GM19324 (cell line): ENCODE results near the gene WDR48.

Source experiments
- ATAC-seq: cut with Tn5 transposase; IDR thresholded peaks from one replicate; pipeline ENCODE4 v1.9.1; 2021; ENCODE audit warnings: mild to moderate bottlenecking, moderate library complexity; ENCODE audit not compliant: unreplicated experiment, low FRiP score

WDR48 gene

DNA sequence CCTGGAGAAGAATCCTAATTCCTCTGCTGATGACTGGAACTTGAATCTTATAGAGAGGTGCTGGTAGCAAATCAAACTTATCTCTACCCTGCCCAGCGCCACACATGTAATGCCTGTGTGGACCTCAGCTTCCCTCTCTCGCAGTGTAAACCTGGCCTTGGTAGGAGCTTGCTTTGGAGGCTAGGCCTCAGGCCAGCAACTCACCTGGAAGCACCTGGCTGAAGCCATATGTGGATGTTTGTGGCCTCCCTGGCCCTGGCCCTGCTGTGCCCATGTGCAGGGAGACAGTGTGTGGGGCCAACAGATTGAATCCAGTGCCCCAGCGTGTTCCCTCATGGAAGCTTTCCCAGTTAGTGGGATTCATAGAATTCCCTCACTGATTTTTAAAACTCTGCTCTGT, 64.1 kb downstream of the WDR48 start:
- no peak for ATAC-seq

DNA sequence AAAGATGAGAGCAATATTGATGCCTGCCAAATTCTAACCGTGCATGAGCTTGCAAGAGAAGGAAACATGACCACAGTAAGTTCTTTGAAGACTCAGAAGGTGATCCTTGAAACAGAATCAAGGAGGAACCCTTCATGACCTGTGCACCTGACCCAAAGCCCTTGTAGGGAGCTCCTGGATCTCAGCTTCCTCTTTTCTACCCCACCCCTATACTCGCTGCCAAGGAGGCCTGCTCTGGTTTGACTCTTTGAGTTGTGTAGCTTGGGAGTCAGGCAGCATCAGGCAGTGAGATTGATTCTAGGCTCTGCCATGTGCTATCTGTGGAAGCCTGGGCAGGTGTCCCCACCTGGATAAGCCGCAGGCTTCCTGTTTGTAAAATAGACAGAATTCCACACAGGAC, 66.3 kb downstream of the WDR48 start:
- no peak for ATAC-seq

DNA sequence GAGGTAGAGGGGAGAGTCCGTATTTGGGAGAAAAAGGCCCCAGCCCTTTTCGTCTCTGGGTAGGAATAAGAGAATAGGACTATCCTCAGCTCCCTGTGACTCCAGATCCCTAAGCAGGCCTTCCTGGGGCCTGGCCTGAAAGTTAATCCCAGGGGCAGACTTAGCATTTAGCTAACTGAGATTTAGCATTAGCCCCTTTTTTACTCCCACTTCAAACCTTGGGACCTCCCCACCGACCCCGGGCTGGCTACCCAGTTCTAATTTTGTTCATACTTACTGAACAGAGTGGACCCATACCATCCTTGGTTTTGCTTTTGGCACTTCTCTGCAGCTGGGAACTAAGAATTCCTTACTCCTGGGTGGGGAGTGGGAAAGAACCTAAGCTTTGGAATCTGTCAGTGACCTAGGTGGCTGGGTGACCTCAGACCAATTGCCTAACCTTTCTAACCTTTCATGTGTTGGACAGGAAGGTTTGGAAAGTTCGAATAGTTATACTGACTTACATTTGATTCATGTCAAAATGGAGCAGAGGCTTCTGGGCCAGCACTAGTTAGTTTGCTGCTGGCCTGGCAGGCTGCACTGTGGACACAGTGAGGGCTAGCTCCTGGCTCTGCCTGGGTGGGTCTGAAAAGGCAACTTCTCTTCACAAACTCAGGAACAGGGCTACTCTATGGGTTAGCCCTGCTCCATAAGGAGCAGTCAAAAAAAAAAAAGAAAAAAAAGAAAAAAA, 67.3 kb downstream of the WDR48 start:
- no peak for ATAC-seq

GRCh38 chr3:39121621-39122020, 69.8 kb downstream of the WDR48 start:
- ATAC-seq, result no peak

DNA sequence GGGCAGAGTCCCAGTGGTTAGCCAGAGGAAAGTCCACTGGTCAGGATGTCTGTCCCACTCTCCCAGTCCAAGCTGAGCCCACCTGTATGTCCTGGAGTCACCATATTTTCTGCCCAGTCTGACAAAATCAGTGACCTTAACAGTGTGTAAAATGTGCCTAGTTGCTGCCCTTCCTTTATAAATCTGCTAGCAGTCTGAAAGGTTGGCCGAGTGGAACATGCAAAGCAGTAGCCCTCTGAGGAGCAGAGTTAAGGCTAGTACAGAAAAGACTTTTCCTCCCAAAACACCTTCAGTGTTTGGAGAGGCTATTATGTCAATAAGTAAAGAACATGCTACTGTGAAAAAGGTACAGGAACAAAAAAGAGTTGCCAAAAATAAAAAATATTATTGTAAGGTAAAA, 71.0 kb downstream of the WDR48 start:
- peak; percentile 78 for ATAC-seq

GRCh38 chr3:39124876-39125840, 73.3 kb downstream of the WDR48 start:
- no peak for ATAC-seq

DNA sequence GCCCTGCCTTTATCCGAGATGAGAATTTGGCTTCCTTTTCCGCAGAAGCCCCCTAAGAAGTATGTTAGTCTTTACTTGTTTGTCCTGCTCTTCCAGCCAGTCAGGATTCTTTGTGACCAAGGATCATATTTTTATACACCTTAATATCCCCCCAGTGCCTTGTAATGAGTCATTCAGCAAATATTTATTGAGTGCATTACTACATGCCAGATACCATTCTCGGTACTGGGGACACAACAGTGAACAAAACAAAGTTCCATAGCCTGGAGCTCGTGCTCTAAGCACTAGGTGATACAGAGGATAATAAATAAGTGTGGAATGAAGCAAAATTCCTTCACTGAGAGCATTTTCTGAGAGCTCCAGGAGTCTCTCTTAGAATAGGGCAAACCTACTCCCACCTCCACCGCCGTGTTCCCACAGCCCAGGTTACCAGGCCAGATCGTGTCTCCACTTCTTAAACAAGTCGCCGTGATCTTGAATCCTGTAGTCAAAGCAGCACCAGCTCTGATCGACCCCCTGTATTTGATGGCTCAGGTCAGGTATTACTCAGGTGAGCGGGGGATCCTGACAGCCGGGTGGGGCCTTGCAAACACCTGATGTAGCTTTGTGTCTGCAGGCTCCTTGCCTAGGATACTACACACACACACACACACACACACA, 74.2 kb downstream of the WDR48 start:
- no peak for ATAC-seq

GRCh38 chr3:39126532-39127071, 74.8 kb downstream of the WDR48 start:
- ATAC-seq, result no peak

DNA sequence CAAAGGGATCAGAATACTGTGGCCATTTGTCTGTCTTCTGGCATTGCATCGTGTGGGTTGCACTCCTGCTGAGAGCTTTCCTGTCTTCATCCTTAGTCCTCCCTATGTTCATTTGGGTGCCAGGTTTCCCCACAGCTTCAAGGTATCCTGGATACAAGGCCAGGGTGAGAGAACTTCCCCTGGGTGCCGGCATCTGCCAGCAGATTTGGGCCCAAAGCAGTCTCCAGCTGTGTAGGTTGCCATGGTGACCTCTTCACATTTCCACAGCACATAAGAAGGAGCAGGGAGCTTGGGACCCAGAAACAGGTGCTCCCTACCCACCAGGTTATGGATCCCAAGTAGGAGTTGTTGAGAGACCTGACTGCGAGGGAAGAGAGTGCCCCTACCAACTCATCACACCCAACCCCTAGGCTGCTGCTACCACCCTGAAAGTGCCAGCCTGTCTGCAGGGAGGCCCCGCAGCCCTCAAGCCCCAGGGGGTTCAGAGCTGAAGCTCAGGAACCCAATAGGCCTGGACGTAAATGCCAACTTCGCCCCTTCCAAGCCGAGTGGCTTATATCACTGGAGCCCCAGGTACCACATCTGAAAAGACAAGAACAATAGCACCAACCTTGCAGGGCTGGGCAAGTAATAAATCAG, 75.6 kb downstream of the WDR48 start:
- ATAC-seq, result no peak

DNA sequence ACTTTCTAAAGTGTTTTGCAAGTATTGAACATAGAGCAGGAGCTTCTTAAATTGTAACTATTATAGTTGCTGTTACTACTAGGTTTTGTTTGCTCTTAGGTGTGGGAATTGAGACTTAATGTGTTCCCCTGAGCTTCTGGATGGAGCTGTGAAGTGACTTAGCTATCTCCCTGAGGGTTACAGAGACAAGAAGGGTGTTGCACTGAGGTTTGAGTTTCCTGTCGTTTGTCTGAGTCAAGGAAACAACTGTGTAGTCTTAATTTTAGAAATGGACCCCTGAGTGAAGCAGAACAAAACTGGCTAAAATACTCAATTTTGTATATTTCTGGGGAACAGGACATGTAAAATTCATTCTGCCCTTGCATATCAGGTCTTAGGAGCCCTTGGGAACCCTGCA, 76.1 kb downstream of the WDR48 start:
- ATAC-seq, result no peak

DNA sequence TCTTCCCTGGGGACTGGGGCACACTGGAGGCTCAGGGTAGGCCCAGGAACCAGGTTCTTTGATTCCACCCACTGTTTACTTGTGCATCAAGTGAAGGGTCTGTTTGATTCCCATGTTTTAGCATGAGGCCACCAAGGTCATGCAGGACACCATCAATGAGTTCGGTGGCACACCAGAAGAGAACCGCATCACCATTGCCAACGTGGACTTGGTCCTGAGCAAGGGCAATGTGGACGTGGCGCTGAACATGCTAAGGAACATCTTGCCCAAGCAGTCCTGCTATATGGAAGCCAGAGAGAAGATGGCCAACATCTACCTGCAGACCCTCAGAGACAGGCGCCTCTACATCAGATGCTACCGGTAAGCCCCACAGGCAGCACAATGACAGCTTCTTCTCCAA, 77.1 kb downstream of the WDR48 start:
- ATAC-seq, result no peak

DNA sequence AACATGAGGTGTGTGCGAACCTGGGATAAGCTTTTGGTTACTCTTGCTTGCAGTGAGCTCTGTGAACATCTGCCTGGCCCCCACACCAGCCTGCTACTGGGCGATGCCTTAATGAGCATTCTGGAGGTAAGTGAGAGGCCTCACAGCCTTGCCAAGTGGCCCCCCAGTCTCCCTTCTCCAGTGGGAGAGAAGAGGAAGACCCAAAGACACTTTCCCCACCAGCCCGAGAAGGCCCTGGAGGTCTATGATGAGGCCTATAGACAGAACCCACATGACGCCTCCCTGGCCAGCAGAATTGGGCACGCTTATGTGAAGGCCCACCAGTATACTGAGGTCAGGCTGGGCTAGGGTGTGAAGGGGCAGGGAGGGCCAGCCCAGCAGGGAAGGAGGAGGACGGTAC, 78.2 kb downstream of the WDR48 start:
- no peak for ATAC-seq

DNA sequence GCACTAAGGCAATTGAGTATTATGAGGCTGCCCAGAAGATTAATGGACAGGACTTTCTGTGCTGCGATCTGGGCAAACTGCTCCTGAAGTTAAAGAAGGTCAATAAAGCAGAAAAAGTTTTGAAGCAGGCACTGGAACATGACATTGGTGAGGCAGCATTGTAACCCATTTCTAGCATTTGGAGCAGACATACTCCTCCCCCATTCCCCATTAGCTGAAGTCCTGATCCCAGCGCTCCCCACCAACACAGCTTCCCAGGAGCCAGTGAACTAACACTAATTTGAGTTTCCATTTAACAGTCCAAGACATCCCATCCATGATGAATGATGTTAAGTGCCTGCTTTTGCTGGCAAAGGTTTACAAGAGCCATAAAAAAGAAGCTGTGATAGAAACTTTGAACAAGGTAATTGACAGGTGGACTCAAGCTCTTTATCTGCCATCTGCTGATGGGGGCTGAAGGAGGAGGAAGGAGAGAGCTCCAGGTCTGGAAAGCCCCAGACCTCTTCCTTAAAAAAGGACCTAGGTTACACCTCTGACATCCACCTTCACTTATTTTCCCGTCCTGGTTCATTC, 79.0 kb downstream of the WDR48 start:
- no peak for ATAC-seq

DNA sequence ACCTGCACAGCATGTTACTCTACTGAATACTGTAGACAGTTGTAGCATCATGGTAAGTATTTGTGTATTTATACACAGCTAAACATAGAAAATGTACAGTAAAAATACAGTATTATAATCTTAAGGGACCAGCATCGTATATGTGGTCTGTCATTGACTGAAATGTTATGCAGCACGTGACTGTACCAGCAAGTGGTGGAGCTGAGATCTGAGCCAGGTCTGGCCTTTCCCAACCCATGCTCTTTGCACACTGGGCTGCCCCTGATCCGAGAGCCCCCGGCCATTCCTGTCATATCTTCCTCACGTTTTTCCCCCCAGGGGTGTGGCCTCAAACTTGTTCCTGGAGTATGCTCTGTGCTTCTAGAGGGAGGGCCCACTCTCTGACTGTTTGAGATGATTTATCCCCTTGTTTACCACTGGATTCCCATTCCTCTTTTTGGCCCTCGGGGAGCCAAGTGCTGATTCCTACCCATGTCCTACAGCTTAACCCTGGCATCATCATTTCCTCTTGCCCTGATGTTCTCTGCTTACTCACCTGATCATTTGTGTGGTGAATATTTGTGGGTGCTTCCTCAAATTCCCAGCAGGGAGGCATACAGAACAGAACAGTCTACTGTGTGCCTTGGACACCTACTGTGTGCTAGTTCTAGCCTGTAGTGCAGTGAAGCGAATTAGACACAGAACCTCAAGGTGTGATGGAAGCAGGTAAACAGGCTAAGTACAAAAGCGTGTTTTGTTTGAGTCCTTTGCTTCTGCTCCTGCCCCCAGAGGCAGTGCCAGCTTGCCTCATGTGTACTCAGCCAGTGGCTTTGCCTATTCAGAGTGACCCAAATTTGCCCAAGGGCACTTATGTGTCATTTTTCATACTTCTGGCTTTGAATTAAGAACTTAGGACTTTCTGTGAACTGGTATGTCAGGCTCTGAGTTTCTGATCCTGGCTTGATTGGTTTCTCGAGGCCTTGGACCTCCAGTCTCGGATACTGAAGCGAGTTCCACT, 80.6 kb downstream of the WDR48 start:
- ATAC-seq, result no peak

- no peak for ATAC-seq
Measured at GRCh38 chr3:39133093-39133490, 81.3 kb downstream of the WDR48 start.

DNA sequence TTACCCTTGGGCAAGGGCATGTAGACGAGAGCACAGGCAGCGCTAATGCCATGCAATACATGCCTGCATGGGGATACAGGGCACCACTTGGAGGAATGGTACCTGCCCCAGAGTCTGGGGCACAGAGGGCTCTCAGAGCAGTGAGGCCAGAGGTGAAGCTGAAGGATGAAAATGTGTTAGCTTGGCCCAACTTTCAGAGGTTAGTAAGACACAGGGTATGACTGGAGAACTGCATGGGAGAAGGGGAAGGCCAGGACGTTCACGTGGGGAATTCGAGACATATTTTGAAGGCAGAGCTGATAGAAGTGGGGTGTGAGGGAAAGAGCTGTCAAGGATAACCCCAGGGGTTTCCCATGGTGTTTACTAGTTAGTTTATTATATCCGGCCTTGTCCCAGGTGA, 82.0 kb downstream of the WDR48 start:
- no peak for ATAC-seq

DNA sequence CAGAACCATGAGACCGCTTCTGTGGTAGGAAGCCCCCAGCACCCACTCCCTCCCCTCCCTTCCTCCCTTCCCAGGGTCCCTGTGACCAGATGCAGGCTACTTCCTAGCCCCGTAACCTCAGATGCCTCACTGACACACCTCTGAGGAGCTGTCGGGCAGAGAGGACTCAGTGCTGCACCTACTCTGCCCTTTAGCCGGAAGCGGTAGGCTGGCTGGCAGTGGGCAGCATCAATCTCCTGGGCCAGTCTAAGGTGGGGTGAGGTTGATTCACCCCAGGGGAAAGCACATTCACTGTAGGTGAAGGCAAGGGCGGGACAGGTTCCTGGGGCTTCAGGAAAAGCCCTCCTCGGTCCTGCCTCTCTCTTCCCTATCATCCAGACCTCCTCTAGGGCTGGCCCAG, 82.5 kb downstream of the WDR48 start:
- ATAC-seq, result no peak

GRCh38 chr3:39135170-39135805, 83.5 kb downstream of the WDR48 start:
- ATAC-seq, result no peak
